ENCODE results near the gene STIM2.

STIM2 gene

DNA sequence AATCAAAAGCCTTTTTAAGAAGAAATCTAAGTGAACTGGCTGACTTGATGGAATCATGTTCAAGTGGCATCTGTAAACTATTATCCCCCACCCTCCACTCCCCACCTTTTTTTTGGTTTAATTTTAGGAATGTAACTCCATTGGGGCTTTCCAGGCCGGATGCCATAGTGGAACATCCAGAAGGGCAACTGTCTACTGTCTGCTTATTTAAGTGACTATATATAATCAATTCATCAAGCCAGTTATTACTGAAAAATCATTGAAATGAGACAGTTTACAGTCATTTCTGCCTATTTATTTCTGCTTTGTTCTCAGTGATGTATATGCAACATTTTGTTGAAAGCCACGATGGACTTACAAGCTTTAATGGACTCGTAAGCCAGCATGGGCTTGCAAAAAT lies 162.3 kb downstream of the STIM2 start:
- TF ChIP-seq TCF12 (IDR thresholded peaks at IDR 0.05; ENCODE audit: low read depth) (no peak), CREB1 (IDR thresholded peaks at IDR 0.05; ENCODE audit: low read depth) (no peak), RAD21 (IDR thresholded peaks at IDR 0.05; ENCODE audit: low read depth) (no peak), FOXM1 (IDR thresholded peaks at IDR 0.05; ENCODE audit: borderline replicate concordance, low read depth) (no peak), YY1 (IDR thresholded peaks at IDR 0.05; ENCODE audit: low read depth) (no peak), NFIC (IDR thresholded peaks at IDR 0.05) (no peak), TAF1 (IDR thresholded peaks at IDR 0.05; ENCODE audit: low read depth) (no peak), EP300 (IDR thresholded peaks at IDR 0.05; ENCODE audit: borderline replicate concordance) (no peak)
- TF ChIP-seq, protein P1, sequence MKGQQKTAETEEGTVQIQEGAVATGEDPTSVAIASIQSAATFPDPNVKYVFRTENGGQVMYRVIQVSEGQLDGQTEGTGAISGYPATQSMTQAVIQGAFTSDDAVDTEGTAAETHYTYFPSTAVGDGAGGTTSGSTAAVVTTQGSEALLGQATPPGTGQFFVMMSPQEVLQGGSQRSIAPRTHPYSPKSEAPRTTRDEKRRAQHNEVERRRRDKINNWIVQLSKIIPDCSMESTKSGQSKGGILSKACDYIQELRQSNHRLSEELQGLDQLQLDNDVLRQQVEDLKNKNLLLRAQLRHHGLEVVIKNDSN (IDR thresholded peaks at IDR 0.05), result no peak

DNA sequence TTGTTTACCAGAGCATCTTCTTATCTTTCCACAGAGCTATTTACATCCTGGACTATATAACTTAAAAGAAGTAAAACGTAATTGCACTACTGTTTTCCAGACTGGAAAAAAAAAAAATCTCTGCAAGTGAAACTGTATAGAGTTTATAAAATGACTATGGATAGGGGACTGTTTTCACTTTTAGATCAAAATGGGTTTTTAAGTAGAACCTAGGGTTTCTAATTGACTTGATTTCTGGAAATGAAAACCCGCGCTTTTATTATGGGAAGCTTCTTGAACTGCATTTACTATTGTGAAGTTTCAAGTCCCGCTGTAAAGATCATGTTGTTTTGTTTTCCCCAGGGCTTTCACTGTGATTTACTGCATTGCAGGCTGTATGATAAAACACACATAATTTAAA lies 162.7 kb downstream of the STIM2 start:
- no peak for TF ChIP-seq CREB1 (IDR thresholded peaks at IDR 0.05; ENCODE audit: low read depth)
- no peak for TF ChIP-seq ZBTB7A (IDR thresholded peaks at IDR 0.05; ENCODE audit: low read depth)
- TF ChIP-seq, protein P1 (IDR thresholded peaks at IDR 0.05), result no peak
- TF ChIP-seq TEAD4 (IDR thresholded peaks at IDR 0.05), result no peak
- no peak for TF ChIP-seq TAF1 (IDR thresholded peaks at IDR 0.05; ENCODE audit: low read depth)
- TF ChIP-seq EGR1 (IDR thresholded peaks at IDR 0.05), result no peak
- no peak for TF ChIP-seq YY1 (IDR thresholded peaks at IDR 0.05; ENCODE audit: low read depth)

DNA sequence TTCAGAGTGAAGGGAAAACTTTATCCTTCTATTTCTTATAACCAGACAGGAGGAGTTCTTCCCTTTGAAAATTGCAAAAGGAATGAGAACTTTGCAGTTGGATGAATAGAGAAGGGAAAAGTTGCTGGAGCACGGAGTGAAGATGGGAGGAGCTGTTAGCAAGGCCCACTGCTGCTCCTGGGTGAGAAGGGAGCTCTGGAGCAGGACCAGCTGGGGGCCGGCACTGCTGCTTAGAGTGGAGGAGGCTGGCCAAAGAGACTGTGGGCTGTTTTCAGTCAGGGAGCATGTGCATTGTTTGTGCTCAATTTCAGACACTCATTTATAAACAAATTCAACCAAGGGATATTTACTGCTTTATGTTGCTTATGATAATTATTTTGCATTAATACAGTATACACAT lies 164.2 kb downstream of the STIM2 start:
- TF ChIP-seq CREB1 (IDR thresholded peaks at IDR 0.05; ENCODE audit: low read depth) (no peak), RAD21 (IDR thresholded peaks at IDR 0.05; ENCODE audit: low read depth) (no peak), NFIC (IDR thresholded peaks at IDR 0.05) (no peak), EP300 (IDR thresholded peaks at IDR 0.05; ENCODE audit: borderline replicate concordance) (no peak), CEBPB (IDR thresholded peaks at IDR 0.05) (no peak), TCF12 (IDR thresholded peaks at IDR 0.05; ENCODE audit: low read depth) (no peak), FOXM1 (IDR thresholded peaks at IDR 0.05; ENCODE audit: borderline replicate concordance, low read depth) (no peak), ZBTB7A (IDR thresholded peaks at IDR 0.05; ENCODE audit: low read depth) (no peak), YY1 (IDR thresholded peaks at IDR 0.05; ENCODE audit: low read depth) (no peak), TAF1 (IDR thresholded peaks at IDR 0.05; ENCODE audit: low read depth) (no peak), EGR1 (IDR thresholded peaks at IDR 0.05) (no peak)
- TF ChIP-seq, protein P1 (IDR thresholded peaks at IDR 0.05), result no peak
- TF ChIP-seq, protein P2, sequence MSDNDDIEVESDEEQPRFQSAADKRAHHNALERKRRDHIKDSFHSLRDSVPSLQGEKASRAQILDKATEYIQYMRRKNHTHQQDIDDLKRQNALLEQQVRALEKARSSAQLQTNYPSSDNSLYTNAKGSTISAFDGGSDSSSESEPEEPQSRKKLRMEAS (IDR thresholded peaks at IDR 0.05), result no peak
- TF ChIP-seq, protein P3, sequence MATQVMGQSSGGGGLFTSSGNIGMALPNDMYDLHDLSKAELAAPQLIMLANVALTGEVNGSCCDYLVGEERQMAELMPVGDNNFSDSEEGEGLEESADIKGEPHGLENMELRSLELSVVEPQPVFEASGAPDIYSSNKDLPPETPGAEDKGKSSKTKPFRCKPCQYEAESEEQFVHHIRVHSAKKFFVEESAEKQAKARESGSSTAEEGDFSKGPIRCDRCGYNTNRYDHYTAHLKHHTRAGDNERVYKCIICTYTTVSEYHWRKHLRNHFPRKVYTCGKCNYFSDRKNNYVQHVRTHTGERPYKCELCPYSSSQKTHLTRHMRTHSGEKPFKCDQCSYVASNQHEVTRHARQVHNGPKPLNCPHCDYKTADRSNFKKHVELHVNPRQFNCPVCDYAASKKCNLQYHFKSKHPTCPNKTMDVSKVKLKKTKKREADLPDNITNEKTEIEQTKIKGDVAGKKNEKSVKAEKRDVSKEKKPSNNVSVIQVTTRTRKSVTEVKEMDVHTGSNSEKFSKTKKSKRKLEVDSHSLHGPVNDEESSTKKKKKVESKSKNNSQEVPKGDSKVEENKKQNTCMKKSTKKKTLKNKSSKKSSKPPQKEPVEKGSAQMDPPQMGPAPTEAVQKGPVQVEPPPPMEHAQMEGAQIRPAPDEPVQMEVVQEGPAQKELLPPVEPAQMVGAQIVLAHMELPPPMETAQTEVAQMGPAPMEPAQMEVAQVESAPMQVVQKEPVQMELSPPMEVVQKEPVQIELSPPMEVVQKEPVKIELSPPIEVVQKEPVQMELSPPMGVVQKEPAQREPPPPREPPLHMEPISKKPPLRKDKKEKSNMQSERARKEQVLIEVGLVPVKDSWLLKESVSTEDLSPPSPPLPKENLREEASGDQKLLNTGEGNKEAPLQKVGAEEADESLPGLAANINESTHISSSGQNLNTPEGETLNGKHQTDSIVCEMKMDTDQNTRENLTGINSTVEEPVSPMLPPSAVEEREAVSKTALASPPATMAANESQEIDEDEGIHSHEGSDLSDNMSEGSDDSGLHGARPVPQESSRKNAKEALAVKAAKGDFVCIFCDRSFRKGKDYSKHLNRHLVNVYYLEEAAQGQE (IDR thresholded peaks at IDR 0.05; ENCODE audit: low read depth), result no peak

DNA sequence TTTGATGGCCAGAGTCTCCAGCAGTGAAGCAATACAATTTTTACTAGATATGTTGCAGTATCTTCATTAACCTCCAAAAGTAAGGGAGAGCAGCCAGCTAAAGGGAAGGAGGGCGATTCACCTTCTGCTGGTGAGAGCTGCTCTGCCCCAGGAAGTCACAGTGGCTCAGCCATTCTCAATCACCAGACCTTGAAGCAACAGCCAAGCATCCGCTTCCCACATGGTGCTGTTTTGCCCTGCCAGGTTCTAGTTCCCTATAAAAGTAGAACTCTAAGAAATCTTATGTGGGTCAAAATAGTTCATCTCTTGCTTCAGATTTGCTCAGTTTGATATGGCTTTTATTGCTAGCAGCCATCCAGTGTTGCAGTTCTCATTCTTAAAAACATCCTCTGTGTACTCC lies 166.8 kb downstream of the STIM2 start:
- TF ChIP-seq NFIC (IDR thresholded peaks at IDR 0.05) (no peak), YY1 (IDR thresholded peaks at IDR 0.05; ENCODE audit: low read depth) (no peak), EP300 (IDR thresholded peaks at IDR 0.05; ENCODE audit: borderline replicate concordance) (no peak), TCF12 (IDR thresholded peaks at IDR 0.05; ENCODE audit: low read depth) (no peak), CREB1 (IDR thresholded peaks at IDR 0.05; ENCODE audit: low read depth) (no peak), TAF1 (IDR thresholded peaks at IDR 0.05; ENCODE audit: low read depth) (no peak), CEBPB (IDR thresholded peaks at IDR 0.05) (no peak), ZBTB7A (IDR thresholded peaks at IDR 0.05; ENCODE audit: low read depth) (no peak), TEAD4 (IDR thresholded peaks at IDR 0.05) (no peak), FOXM1 (IDR thresholded peaks at IDR 0.05; ENCODE audit: borderline replicate concordance, low read depth) (no peak), RAD21 (IDR thresholded peaks at IDR 0.05; ENCODE audit: low read depth) (no peak), EGR1 (IDR thresholded peaks at IDR 0.05) (no peak)
- TF ChIP-seq, protein P1 (IDR thresholded peaks at IDR 0.05), result no peak
- TF ChIP-seq, protein P3 (IDR thresholded peaks at IDR 0.05; ENCODE audit: low read depth), result no peak
- TF ChIP-seq, protein P2 (IDR thresholded peaks at IDR 0.05), result no peak

DNA sequence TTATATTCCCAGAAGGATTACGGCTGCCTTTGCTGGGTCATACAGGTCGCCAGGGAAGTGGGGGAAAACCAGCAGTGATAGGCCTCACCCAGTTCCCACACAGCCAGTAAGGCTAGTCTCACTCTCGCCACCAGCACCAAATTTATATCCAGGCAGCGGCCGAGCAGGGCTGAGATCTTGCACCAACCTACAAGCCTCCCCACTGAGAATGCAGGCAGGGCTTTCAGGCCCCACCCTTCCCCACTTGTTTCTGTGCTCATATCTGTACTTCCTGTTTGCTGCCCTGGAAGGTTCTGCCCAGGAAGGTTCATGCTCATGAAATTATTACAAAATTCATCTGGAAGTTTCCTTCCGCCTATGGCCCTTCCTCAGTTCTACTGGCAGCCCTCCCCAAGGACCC lies 179.7 kb downstream of the STIM2 start:
- TF ChIP-seq YY1 (IDR thresholded peaks at IDR 0.05; ENCODE audit: low read depth) (no peak), RAD21 (IDR thresholded peaks at IDR 0.05; ENCODE audit: low read depth) (no peak), EP300 (IDR thresholded peaks at IDR 0.05; ENCODE audit: borderline replicate concordance) (no peak)
